Bronchial epithelial cell (primary cell): ENCODE results near the gene CYP27C1. TPM values are rescaled to one million over a fixed set of nuclear protein-coding genes. Genes with fewer than 3 reads are reported as not detected.

ENCODE experiments used
- DNase-seq: peaks from one replicate; pipeline ENCODE4 v3.0.0-alpha.2; 2010; ENCODE audit warnings: low read depth
- FAIRE-seq: peaks from 2 replicates; lab custom pipeline; 2011; peaks lifted over from hg19 to GRCh38; lab: Jason Lieb, UNC
- H3K27me3 ChIP-seq: 2 replicates; pipeline ENCODE4 v1.5.1; 2011; ENCODE audit warnings: low read length; ENCODE audit not compliant: control insufficient read depth, insufficient read depth
- H3K36me3 ChIP-seq: 2 replicates; pipeline ENCODE4 v1.5.1; 2011; ENCODE audit warnings: low read length; ENCODE audit not compliant: control insufficient read depth, insufficient read depth
- H3K4me3 ChIP-seq: 2 replicates; pipeline ENCODE4 v1.5.1; 2011; ENCODE audit warnings: mild to moderate bottlenecking, low read depth, low read length, control low read depth
- CTCF ChIP-seq: IDR thresholded peaks from 2 replicates; pipeline ENCODE4 v1.5.1; 2011; ENCODE audit warnings: mild to moderate bottlenecking, moderate library complexity, low read length, control low read depth, inconsistent platforms; ENCODE audit not compliant: insufficient read depth, severe bottlenecking
- total RNA-seq: library from RNA; depleted of rRNA; stranded (reverse); fragments of >200 nt; gene quantifications from 2 replicates; pipeline ENCODE4 v1.2.1, GENCODE V29; 2014

The CYP27C1 gene
- 0.26 and 0.38 TPM in 2 replicates for total RNA-seq

GRCh38 chr2:127220102-127220767 is at the start of gene CYP27C1:
Gene CYP27C1, minus strand, starts transcription at chr2:127220299. Its CDS starts 29 bp downstream, at chr2:127220270.
- DNase-seq, result no peak
- Histone ChIP-seq H3K27me3 (peaks cover 7% of the 10 kb centered on the region), H3K4me3 (peak within 1 kb of the TSS; percentile 44), H3K36me3 (no peaks in the 10 kb centered on the region)
- no peak for FAIRE-seq
- TF ChIP-seq CTCF, result no peak

- H3K4me3 ChIP-seq, result no peak overlapping the region
- FAIRE-seq (no peak), DNase-seq (no peak)
- TF ChIP-seq CTCF, result no peak
- no peaks in the 10 kb centered on the region for H3K27me3 ChIP-seq
- H3K36me3 ChIP-seq, result peaks cover 11% of the 10 kb centered on the region
These were observed 41.8 kb upstream of the CYP27C1 start for GRCh38 chr2:127261804-127262406.

- TF ChIP-seq CTCF, result no peak
- no peak overlapping the region for H3K4me3 ChIP-seq
- no peak for DNase-seq
- no peaks in the 10 kb centered on the region for H3K27me3 ChIP-seq
- FAIRE-seq, result no peak
- H3K36me3 ChIP-seq, result peaks cover 13% of the 10 kb centered on the region
These were observed 39.3 kb upstream of the CYP27C1 start for GRCh38 chr2:127259355-127259754.

GRCh38 chr2:127256866-127257265 is 36.8 kb upstream of the CYP27C1 start:
- no peak for DNase-seq

GRCh38 chr2:127256381-127256780 is 36.3 kb upstream of the CYP27C1 start:
- H3K36me3 ChIP-seq, result peaks cover 13% of the 10 kb centered on the region
- no peaks in the 10 kb centered on the region for H3K27me3 ChIP-seq
- DNase-seq (no peak), FAIRE-seq (no peak)
- no peak for TF ChIP-seq CTCF
- H3K4me3 ChIP-seq, result no peak overlapping the region

More at GRCh38 chr2:127256866-127257265, 36.8 kb upstream of the CYP27C1 start:
- Histone ChIP-seq H3K4me3 (no peak overlapping the region), H3K36me3 (peaks cover 13% of the 10 kb centered on the region), H3K27me3 (no peaks in the 10 kb centered on the region)
- no peak for FAIRE-seq
- no peak for TF ChIP-seq CTCF
